NCI-H146 (cell line): Measurements from ENCODE around the gene CDYL2.
"Not testable (repeated sequence)": the region's sequence is repeated elsewhere in the genome, so short reads cannot be mapped to it uniquely, and the experiment has no call there.

Experiments used
- DNase-seq: peaks from one replicate; lab custom pipeline; 2025; lab: John Stamatoyannopoulos, UW

The CDYL2 gene

GRCh38 chr16:80809366-80809765 lies 5.0 kb upstream of the CDYL2 start:
- no peak for DNase-seq

- DNase-seq = no peak
Observed at GRCh38 chr16:80807906-80808305, 3.5 kb upstream of the CDYL2 start.

DNA sequence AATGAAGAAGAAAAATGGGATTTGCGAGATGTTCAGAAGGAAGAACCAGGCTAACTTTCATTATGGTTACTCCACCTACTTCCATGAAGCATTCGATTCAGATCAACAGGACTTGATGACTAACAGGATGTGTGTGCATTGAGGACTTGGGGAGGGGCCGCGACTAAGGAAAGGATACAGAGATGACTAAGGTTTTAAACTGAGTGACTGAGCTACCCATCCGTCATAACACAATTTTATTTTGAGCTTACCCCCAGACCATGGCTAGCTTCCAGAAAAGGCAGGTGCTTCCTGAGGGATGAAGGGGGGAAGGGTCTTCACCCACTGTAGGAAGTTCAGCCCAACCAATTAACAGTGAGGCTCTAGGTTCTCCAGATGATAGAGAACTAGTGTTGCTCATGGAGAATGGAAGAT lies 2.5 kb upstream of the CDYL2 start:
- DNase-seq = no peak

- DNase-seq = no peak
Observed at GRCh38 chr16:80806289-80806688, 1.9 kb upstream of the CDYL2 start.

DNA sequence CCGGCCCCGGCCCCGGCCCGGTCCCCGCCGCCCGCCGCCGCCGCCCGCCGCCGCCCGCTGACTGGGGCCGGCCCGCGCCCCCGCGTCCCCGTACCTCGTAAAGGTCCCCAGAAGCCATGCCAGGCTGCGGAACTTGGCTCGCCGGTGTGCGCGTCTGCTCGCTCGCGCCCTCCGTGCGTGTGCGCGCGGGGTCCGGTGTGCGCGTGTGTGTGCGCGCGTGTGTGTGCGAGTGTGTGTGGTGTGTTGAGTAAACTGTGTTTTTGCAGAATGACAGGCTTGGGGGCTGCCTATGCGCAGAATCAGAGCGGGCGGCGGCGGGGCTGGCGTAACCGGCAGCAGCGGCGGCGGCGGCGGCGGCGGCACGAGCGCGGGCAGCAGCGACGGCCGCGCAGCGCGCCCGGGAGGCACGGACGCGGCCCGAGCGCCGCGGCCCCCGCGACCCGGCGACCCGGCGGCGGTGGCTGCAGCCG lies 307 bp downstream of the CDYL2 start:
- DNase-seq = peak; percentile 34

DNA sequence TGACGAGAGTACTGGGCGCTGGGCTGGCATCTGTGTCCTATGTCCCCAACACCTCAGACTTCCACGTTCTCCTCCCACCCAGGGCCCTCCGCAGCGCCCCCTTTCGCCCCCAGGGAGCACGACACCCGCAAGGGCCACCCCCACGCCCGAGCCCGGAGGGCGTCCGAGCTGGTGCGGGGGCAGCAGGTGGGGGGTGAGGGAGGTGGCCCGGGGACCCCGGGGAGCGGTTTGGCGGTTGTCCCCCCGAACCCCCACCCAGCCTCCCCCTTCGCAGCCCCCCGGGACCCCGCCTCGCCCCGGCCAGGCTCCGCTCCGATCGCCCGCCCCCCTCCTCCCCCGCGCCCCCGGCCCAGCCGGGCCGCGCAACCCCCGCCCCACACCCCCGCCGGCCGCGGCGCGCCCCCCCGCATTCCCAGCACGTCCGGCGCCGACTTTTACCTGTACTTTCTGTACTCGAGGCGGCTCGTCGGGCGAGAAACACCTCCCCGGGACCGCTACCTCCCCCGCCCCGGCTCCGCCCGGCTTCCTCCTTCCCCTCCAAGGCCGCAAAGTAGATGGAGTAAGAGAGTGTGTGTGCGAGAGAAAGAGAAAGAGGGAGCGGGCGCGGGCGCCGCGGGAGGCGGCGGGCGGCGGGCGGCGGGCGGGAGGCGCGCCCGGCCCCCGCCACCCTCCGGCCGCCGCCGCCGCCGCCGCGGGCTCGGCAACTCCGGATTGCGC lies 901 bp downstream of the CDYL2 start:
- no peak for DNase-seq

DNA sequence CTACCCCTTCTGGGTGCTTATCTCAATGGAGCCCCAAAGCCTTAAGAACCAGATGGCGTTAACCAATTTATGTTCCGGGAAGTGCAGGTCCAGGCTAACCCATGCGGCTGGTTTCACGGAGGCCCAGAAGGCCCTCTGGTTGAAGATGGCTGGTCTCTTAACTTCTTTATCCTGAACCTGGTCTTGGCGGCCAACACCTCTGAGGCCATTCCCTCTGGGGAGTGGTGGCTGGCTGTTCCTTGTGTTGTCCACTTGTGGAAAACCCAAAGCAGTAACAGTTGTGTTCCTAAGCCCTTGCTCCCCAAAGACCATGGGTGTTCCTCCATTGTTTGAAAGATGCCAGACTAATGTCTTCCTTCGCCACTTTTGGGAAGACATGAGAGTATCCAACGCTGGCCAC lies 1.5 kb downstream of the CDYL2 start:
- no peak for DNase-seq

DNA sequence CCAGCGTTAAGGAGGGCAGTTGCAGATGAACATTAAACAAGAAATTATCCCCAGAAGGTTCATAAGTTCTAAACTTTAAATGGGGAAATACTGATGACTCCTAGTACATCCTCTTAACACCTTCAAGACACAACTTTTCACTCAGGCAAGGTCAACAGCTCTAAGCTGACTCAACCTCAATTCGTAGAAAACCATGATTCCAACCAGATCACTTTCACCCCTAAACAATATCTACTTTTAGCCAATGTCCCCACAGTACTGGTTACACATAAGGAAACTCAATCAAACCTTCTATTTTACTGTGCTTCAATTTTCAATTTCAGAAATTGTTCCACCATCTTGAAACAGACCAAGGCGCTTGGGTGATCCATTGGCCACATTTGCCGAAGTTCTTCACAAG lies 2.3 kb downstream of the CDYL2 start:
- no peak for DNase-seq

GRCh38 chr16:80794071-80794470 lies 10.3 kb downstream of the CDYL2 start:
- no peak for DNase-seq

DNA sequence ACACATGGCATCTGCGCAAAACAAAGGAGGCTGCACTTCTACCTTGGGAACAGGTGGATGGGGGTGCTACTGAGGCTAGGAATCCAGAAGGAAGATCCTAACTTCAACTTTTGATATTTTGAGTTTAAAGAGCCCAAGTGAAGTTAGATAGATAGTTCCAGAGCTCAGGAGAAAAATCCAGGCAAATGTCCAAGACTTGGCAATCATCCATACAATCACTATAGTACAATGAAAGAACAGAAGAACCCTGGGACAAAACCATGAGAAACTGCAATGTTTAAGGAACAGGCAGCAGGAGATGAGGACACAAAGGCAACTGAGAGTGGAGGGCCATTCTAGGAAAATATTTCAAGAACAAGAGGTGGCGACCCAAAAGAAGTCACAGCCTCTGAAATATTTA lies 12.4 kb downstream of the CDYL2 start:
- no peak for DNase-seq

- DNase-seq = no peak
Observed at GRCh38 chr16:80791411-80791810, 13.0 kb downstream of the CDYL2 start.

DNA sequence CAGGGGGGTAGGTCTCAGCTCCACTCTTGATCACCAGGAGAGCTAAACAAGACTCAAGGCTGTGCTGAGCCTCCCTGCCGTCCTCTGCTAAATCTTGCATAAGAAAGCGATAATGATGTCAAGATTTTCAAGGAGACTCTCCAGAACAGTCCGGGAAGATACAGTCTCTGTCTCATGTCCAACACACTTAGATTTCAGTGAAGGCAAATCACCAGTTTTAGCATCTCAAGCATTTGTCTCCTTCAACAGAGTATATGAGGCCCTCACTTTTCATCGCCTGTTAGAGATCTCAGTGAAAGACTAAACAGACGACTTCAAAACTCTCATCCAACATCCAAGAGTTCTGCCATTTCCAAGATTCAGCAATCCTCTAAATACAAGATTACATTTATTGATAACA lies 13.6 kb downstream of the CDYL2 start:
- DNase-seq = no peak

GRCh38 chr16:80788027-80788426 lies 16.4 kb downstream of the CDYL2 start:
- no peak for DNase-seq

- DNase-seq = not testable (repeated sequence)
Observed at GRCh38 chr16:80786561-80786960, 17.8 kb downstream of the CDYL2 start.

DNA sequence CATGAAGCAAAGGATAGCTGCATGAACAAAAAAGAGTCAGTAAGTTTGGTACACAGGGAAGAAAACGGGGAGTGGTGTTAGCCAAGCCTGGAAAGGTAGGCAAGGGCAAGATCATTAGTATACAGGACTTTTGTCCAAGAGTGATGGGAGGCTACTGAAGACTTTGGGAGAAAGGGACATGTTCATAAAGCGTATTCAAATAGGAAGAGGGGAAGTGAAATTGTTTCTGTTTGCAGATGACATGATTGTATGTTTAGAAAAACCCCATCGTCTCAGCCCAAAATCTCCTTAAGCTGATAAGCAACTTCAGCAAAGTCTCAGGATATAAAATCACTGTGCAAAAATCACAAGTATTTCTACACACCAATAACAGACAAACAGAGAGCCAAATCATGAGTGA lies 19.4 kb downstream of the CDYL2 start:
- no peak for DNase-seq

DNA sequence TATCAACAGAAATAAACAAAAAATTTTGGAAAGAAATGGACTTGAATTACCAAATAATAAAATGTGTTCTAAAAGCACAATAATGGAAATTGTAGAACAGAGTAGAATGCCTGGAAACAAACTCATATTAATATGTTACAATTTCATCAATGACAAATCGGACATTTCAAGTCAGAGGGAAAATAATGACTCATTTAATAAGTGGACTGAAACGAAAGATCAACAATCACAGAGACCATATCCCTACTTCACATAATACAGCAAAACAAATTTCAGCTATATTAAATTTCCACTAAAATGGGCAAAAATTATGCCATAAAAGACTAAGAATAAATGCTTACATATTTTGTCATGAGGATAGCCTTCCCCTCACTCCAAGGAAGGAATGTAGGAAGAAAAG lies 25.7 kb downstream of the CDYL2 start:
- DNase-seq = no peak

GRCh38 chr16:80776856-80777255 lies 27.5 kb downstream of the CDYL2 start:
- DNase-seq = no peak

GRCh38 chr16:80775450-80775849 lies 28.9 kb downstream of the CDYL2 start:
- no peak for DNase-seq

DNA sequence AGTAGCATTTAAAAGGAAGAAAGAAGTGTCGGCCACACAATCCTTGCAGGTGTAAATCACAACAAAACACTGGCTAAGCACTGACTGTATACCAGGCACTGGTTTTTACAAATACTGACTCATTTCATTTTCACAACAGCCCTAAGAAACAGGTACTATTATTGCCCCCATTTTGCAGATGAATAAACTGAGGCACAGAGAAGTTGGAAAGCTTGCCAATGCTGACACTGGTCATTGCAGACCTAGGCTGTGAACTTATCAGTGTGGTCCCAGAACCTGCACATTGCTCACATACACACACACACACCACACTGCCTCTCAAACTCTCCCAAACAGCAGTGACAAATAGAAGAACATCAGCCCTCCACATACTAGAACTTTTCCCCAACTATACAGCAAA lies 37.6 kb downstream of the CDYL2 start:
- DNase-seq = no peak

DNA sequence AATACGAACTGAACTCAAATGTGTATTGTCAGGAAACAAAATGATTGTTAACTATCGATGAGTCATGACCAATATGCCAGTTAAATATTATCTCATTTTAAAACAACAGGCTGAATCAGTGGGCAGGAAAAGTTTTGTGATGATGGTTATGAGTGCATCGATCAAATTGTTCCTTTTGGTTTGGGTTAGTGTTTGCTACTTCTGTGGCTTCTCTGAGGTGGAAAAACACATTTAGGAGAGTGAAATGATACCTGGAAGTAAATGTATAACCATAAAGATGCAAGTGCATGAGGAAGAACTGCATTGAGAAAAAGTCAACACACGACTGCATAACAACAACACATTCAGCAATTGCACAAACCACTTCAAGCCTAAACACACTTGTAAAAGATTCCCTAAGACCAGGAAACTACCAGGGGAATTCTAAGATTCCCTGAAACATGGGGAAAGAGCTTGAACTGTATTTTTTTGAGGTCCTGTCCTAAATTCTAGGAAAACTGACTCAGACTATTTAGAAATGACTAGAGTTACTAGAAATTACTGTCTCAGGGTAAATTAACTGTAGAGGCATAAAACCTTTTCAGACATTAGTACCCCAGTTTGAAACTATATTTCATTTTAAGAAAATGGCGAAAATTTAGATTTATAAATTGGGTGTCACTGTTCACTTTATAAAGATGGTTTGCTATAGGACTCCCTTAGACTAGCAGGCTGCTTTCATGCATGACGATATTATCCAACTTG lies 44.8 kb downstream of the CDYL2 start:
- DNase-seq = no peak

GRCh38 chr16:80754476-80754875 lies 49.9 kb downstream of the CDYL2 start:
- no peak for DNase-seq

GRCh38 chr16:80752541-80752940 lies 51.9 kb downstream of the CDYL2 start:
- DNase-seq = no peak

- no peak for DNase-seq
Observed at GRCh38 chr16:80751167-80751566, 53.2 kb downstream of the CDYL2 start.

DNA sequence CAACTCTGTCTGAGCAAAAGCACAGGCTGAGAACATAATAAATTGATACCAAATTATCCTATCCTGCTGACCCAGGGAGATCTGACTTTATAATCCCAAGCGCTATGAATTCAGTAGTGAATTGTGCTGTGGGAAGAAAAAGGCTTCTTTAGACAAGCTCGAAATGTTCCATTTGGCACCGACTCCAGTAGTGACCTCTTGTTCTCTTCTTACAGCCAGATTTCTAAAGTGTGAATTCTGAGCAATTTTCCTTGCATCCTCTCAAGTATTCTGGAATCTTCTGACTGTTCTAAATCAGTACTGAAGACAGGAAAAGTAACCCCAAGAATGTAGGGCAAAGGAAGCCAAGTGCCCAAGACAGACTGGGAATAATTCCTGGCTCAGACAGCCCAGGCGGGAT lies 58.2 kb downstream of the CDYL2 start:
- no peak for DNase-seq
